ENCODE measurements around the gene DNM1L. TPM values are rescaled to one million over a fixed set of nuclear protein-coding genes. Genes with fewer than 3 reads are reported as not detected.
"Not testable (repeated sequence)": the region's sequence is repeated elsewhere in the genome, so short reads cannot be mapped to it uniquely, and the experiment has no call there.

The DNM1L gene
- total RNA-seq, 1 experiment from 2014 or later, result 59.4 TPM

DNA sequence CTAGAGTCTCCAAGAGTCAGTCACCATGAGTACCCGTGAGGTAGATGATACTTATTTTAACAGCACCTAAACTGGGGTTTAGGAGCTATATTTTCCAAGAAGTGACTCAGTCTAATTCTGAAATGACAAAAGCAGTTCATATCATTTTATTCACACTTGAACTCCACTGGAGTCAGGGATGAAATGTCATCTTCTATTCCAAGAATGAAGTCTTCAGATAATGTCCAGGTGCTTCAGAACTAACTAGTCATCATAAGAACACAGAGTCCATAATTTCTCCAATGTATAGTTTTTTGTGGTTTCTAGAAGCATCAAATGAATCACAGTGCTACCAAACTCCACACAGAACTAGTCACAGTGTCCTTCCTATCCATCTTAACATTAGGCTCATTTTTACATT, 13.3 kb downstream of the DNM1L start:
- DNase-seq (ENCODE audit: low spot score), result no peak
- in situ Hi-C loops (cut with HindIII; ENCODE audit: low sequenced_read_pairs), result no loop called here

DNA sequence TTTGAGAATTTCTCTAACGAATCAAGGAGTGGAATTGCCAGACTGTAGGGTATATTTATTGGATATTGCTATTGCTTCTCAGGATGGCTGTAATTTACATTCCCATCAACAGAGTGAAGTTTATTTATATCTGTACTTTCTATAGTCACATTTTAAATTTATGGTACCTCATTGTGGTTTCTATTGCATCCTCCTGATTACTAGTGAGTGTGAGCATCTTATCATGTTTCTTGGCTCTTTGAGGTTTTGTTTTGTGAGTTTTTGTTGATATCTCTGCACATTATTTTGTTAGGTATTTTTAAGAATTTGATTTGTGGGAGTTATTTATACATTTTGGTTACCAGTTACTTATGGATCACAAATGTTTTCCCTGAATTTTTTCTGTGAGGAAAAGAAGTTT, 13.9 kb downstream of the DNM1L start:
- no peak for DNase-seq (ENCODE audit: low spot score)
- in situ Hi-C loops (cut with HindIII; ENCODE audit: low sequenced_read_pairs), result no loop called here

DNA sequence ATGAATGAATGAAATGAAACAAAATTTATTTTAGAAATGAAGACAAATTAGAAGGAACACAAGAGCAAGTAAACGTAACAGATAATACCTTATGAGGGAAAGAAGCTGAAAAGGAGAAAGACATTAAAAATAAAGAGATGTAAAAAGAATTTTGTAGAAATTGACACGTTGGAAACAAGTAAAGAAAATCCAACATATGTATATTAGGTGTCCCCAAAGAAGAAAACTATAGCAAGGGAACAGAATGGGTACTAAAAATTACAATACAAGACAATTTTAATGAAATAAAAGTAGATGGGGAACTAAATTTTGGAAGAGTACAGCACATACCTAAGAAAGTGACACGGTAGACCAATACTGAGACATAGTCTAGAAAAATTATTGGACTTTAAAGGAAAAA, 16.7 kb downstream of the DNM1L start:
- in situ Hi-C loops (cut with HindIII; ENCODE audit: low sequenced_read_pairs), result no loop called here
- no peak for DNase-seq (ENCODE audit: low spot score)

DNA sequence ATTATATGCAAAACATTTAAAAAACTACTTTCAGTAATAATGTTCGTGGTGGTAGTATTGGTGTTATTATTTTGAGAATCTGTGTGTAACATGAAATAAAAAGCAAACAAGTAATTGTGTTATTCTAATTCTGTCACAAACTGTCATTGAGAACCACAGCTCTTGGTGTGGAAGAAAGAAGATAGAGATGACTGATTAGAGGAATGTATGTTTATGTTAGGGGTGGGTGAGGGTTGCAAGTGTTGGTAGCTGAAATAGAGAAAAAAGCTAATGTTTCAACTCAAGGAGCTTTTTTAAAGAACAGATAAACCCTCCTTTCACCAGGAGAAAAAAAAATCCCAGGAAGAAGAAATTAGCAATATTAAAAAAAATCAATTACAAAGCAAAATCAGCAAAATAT, 18.3 kb downstream of the DNM1L start:
- no peak for DNase-seq (ENCODE audit: low spot score)
- in situ Hi-C loops (cut with HindIII; ENCODE audit: low sequenced_read_pairs), result no loop called here

DNA sequence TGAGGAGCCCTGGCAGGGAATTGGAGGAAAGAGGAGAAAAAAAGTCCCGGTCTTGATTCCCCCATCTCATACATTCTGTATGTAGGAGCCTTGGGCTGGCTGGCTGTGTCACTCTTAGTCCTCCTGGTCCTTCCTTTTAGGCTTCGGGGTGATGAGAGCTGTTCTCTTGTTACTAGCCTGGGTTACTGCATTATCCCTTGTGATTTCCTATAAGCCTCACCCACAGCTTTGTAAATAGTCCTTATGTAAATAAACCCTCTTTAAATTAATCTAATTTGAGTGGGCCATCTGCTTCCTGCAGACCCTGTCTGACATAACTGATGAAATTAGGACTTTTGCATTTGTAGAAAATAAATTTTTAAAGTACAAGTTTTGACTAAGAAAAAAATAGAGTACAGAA, 19.2 kb downstream of the DNM1L start:
- in situ Hi-C loops (cut with HindIII; ENCODE audit: low sequenced_read_pairs), result no loop called here
- DNase-seq (ENCODE audit: low spot score), result no peak

DNA sequence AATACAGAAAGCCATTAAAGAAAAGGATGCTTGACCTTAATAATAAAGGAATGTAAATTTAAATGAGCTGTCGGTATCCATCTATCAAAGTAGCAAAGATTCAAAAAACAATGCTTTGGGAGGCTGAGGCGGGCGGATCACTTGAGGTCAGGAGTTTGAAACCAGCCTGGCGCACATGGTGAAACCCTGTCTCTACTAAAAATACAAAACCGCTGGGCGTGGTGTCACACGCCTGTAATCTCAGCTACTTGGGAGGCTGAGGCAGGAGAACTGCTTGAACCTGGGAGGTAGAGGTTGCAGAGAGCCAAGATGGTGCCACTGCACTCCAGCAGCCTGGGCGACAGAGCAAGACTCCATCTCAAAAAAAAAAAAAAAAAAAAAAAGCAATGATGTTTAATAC, 20.3 kb downstream of the DNM1L start:
- DNase-seq (ENCODE audit: low spot score); in situ Hi-C loops (cut with HindIII; ENCODE audit: low sequenced_read_pairs): not testable (repeated sequence)

DNA sequence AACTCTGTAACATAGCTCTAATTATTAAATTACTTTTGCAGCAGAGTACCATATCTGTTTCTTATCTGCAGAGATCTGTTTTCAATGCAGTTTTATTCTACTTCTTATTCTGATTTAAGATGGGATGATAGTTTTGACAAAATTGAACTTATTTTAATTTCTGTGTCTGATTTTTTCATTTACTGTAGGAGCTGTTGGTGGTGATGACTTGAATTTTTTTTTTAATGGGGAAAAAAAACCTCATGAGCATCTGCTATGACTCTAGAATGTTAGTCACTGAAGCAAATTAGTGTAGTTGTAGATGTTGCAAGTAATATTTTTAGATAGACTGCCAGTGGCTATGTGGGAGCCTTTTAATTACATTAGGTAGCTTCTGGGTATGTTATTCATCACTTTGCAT, 23.4 kb downstream of the DNM1L start:
- no peak for DNase-seq (ENCODE audit: low spot score)
- in situ Hi-C loops (cut with HindIII; ENCODE audit: low sequenced_read_pairs), result no loop called here

DNA sequence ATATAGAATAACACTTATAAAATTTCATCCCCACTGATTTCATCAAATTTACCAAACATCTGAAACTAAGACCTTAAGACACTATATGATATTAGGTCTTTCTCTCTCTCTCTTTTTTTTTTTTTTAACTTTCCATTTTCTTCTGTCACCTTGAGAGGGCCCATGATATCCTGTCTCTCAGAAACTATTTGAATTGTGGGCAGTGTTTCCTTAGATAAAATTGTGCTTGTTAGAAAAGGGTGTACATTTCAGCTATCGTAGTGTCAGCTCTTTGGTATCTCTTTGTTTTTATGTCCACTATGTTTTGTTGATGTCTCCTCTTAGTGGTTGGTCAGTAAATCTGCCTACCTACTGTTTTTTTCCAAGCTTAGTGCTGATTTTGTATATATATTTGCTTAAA, 23.8 kb downstream of the DNM1L start:
- in situ Hi-C loops (cut with HindIII; ENCODE audit: low sequenced_read_pairs), result no loop called here
- no peak for DNase-seq (ENCODE audit: low spot score)

DNA sequence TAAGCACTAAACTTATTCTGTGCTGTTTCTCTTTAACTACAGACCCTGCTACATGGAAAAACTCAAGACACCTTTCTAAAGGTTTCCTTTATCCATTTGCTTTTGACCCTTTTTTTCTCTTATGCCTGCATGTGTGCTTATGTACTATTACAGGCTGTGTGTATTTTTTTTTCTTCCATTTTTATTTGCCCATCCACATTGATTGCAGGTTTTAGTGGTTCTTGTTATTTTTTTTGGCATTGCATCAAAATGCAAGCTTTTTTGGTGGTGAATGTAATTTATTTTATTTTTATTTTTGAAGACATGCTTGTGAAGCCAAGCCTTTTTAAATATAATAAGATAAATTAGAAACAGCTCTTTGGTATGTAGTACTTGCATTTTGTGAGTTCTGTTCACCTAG, 26.7 kb downstream of the DNM1L start:
- in situ Hi-C loops (cut with HindIII; ENCODE audit: low sequenced_read_pairs), result no loop called here
- DNase-seq (ENCODE audit: low spot score), result no peak

DNA sequence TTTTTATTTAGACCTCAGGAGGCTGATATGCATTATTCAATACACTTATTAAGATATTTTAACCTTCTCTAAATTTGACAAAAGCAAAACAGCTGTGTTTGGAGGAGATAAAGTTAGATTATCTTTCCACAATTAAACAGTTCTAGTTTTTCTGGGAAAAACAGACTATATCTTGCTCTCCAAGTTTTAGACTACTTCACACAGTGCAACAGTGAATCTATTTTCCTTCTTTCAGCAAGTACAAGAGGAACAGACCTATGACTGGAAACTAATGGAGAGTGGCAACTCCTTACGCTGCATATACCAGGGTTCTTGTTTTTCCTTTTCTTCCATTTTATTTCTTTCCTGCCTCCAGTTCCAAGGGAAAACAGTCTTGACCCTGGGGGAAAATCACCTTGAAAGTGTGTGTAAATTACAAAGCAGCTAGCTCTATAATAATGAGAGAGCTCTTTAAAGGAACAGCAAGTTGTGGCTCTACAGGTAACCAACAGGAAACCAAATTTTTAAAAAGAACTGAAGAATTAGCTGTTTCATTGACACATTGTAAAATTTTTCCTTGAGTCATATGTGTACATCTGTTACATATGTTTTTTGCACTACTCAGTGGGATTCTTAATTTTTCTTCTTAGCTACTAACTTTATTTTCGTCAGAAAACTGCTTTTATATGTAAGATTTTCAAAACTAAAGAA, 27.4 kb downstream of the DNM1L start:
- in situ Hi-C loops (cut with HindIII; ENCODE audit: low sequenced_read_pairs), result no loop called here
- DNase-seq (ENCODE audit: low spot score), result no peak

DNA sequence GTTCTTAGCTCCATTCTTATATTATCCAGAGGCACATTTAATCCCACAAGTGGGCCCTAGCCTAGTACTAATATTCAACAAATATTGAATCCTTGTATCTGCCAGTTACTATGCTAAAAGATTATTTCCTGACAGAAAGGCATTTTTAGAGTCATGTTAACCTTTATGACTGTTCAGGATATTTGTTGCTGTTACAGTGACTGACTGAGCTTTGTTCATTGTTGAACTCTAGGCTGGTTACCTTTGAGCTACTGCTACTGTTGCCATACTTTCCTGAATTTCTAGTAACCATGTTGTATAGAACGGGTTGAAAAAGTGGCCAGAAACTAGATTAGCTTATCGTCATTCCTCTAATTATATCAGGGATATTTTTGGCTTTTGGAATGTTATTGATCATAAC, 29.8 kb downstream of the DNM1L start:
- no peak for DNase-seq (ENCODE audit: low spot score)
- in situ Hi-C loops (cut with HindIII; ENCODE audit: low sequenced_read_pairs), result no loop called here

DNA sequence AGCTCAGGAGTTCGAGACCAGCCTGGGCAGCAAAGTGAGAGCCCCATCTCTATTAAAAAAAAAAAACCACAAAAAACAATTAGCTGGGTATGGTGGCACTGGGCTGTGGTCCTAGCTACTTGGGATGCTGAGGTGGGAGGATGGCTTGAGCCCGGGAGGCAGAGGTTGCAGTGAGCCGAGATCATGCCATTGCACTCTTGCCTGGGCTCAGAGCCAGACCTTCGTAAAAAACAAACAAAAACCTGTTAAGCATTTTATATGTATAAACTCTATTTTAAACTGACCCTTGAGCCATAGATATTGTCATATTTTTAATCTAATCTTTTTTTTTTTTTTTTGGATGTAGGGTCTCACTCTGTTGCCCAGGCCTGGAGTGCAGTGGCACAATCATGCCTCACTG, 35.7 kb downstream of the DNM1L start:
- in situ Hi-C loops (cut with HindIII; ENCODE audit: low sequenced_read_pairs), result no loop called here
- DNase-seq (ENCODE audit: low spot score), result no peak

DNA sequence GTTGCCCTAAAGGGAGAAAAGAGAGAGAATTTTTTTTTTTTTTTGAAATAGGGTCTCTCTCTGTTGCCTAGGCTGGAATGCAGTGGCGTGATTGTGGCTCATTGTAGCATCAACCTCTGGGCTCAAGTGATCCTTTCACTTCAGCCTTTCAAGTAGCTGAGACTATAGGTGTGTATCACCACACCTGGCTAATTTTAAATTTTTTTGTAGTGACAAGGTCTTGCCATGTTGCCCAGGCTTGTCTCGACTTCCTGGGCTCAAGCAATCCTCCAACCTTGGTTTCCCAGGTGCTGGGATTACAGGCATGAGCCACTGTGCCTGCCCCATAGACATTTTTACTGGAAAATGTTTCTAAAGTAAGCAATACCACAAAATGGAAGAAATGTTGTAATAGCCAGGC, 39.8 kb downstream of the DNM1L start:
- in situ Hi-C loops (cut with HindIII; ENCODE audit: low sequenced_read_pairs), result no loop called here
- no peak for DNase-seq (ENCODE audit: low spot score)

DNA sequence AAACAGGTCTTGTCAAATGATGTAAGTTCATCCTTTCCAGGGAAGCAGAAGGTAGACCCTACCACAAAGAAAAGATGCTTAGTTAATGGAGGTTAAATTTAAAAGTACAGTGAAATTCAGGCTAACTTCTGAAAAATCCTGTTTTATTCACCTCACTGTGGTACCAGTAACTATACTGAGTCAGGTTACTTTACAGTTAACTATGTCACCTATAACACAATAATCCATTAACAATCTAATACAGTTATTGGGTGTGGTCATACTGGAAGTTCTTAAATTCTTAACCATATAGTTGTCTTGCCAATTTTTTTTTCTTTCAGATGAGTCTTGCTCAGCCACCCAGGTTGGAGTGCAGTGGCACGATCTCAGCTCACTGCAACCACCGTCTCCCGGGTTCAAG, 46.2 kb downstream of the DNM1L start:
- in situ Hi-C loops (cut with HindIII; ENCODE audit: low sequenced_read_pairs); DNase-seq (ENCODE audit: low spot score): not testable (repeated sequence)

DNA sequence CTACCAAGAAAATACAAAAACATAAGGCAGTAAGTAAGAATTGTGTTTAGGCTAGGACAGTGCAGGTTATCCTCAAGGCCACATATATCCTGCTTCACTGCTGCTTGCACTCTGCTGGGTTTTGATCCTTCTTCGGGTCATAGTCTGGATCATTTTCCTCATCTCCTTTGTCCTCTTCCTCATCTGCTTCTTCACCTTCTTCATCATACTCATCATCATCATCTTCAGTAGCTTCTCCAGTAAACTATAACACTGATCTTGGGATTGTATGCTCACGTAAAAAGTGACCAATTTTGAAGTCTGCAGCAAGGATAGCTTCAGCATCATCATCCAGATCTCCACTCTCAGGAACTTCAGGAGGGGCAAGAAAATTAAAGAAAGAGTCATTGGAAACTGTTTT, 47.2 kb downstream of the DNM1L start:
- DNase-seq (ENCODE audit: low spot score), result no peak
- in situ Hi-C loops (cut with HindIII; ENCODE audit: low sequenced_read_pairs), result no loop called here

DNA sequence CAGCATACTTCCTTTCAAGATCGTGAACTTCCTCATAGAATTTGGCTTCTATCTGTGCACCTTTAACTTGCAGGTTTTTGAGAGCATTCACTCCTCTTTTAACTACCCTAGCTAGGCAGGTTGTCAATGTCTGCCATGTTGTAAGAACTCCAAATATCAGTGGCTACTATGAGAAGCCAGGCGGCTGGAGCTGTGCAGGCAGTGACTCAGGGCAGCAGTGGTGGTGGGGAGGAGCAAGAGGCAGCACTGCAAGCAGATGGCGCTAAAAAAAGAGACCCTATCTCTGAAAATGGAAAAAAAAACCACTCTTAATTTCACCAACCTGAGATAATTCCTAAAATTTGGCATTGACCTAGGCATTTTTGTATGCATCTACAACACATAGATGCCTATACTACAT, 48.1 kb downstream of the DNM1L start:
- DNase-seq (ENCODE audit: low spot score), result no peak
- in situ Hi-C loops (cut with HindIII; ENCODE audit: low sequenced_read_pairs), result no loop called here

DNA sequence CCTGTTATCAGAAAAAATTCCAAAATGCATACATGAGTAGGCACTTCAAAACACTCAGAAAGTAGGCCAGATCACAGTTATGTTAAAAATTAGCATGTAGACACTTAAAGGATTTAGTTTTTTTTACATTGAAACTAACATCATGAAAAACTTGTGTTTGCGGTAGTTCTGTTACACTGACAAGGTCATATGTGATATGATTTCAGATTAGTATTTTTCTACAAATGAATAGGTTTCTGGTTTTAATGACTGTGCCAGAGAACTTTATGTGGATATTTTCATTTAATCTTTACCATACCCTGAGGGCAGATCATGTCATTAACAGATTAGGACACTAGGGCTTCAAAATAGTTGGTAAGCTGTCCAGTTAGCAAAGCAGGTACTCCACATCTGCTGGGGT, 55.9 kb downstream of the DNM1L start:
- no peak for DNase-seq (ENCODE audit: low spot score)

DNA sequence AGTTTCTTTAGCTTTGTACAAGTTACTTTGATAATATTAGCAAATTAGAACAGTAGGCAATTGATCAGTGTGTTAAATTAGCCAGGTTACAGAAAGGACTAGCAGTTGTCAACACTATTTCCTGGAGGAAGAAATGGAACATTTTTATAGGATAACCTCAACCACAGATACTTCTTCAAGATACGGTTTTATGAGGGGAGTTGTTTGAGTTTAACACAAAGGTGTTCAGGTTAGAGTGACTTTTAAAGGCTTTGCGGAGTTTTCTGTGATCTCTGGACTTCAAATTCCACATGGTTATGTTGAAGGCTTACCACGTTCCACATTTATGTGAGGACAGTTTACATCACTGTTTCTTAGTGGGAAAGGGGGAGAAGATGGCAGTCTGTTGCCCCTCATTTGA, 57.3 kb downstream of the DNM1L start:
- in situ Hi-C loops (cut with HindIII; ENCODE audit: low sequenced_read_pairs), result no loop called here
- no peak for DNase-seq (ENCODE audit: low spot score)

More for the DNA sequence above, 55.9 kb downstream of the DNM1L start:
- in situ Hi-C loops (cut with HindIII; ENCODE audit: low sequenced_read_pairs), result no loop called here

DNA sequence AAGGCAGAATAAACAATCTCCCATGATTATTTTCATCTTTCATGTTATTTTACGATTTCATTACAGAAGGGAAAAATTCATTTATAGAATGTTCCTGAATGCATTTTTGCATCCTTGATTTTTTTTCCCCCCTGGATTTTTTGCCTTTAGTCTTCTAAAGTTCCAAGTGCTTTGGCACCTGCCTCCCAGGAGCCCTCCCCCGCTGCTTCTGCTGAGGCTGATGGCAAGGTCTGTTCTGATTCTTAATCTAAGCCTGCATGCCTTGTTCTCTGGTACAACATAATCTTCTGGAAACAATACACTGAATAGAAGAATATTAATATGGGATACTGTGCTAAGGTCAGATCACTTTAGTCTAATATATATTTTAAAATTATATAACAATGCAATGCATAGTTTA, 58.6 kb downstream of the DNM1L start:
- DNase-seq (ENCODE audit: low spot score), result no peak
- in situ Hi-C loops (cut with HindIII; ENCODE audit: low sequenced_read_pairs), result no loop called here

DNA sequence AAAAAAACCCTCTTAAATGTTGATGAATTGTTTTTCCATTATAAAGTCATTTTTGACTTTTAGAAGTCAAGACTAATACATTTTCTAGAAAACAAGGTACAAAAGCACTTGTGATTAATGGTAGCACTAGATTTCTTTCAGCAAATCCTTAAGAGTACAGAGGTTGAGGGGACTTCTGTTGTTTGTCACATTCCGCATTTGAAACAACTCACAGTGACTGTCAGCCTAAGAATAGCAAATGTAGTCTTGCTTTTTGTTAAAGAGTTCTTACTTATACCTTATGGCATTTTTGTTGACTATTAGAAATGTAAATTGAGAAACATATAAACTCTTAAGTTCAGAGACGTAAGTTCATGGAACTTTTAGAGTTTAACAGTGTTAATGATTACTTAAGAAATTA, 60.2 kb downstream of the DNM1L start:
- DNase-seq (ENCODE audit: low spot score), result no peak
- in situ Hi-C loops (cut with HindIII; ENCODE audit: low sequenced_read_pairs), result no loop called here

DNA sequence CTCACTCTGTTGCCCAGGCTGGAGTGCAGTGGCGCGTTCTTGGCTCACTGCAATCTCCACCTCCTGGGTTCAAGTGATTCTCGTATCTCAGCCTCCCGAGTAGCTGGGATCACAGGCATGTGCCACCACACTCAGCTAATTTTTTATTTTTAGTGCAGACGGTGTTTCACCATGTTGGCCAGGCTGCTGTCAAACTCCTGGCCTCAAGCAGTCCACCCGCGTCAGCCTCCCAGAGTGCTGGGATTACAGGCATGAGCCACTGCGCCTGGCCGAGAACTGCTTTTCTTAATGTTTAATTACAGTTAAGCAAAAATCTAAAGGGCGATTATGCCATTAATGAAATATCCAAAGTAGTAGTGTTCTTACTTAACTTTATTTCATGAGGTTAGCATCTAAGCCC, 63.0 kb downstream of the DNM1L start:
- in situ Hi-C loops (cut with HindIII; ENCODE audit: low sequenced_read_pairs), result no loop called here
- DNase-seq (ENCODE audit: low spot score), result no peak

DNA sequence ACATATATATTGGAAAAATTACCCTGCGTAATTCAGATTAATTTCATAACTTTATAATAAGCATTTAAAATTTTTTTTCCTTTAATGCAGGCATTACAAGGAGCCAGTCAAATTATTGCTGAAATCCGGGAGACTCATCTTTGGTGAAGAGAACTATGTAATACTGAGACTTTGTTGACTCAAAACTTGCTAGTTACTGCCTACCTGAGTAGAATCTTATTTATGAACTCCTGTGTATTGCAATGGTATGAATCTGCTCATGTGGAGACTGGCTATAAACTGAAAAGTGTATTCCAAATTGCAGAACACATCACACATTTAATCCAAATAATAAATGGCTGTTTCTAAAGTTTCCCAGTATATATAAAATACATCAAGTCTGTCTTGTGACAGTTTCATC, 64.2 kb downstream of the DNM1L start:
- no peak for DNase-seq (ENCODE audit: low spot score)
- in situ Hi-C loops (cut with HindIII; ENCODE audit: low sequenced_read_pairs), result no loop called here
